T-helper 2 cell treated with Interferon-gamma antibody and Interleukin-4, amounts not matched to agents 5 μg/mL and 100 μg/mL, for 36 hours (primary cell): ENCODE results near the gene MANF.
A peak's percentile ranks its signal among the peaks of the same experiment; 100 is the strongest.
"Not testable (repeated sequence)": the region's sequence is repeated elsewhere in the genome, so short reads cannot be mapped to it uniquely, and the experiment has no call there.

ENCODE experiments used
- DNase-seq: peaks from one replicate; pipeline ENCODE4 v3.0.0; 2021; ENCODE audit warnings: low spot score
- H3K27ac Mint-ChIP-seq: one replicate; pipeline ENCODE4 v1.8.0; 2021; ENCODE audit warnings: mild to moderate bottlenecking, mixed read lengths
- H3K27me3 Mint-ChIP-seq: one replicate; pipeline ENCODE4 v1.8.0; 2021; ENCODE audit warnings: low read depth, mixed read lengths
- H3K36me3 Mint-ChIP-seq: one replicate; pipeline ENCODE4 v1.8.0; 2021; ENCODE audit warnings: low read depth, mixed read lengths
- H3K4me1 Mint-ChIP-seq: one replicate; pipeline ENCODE4 v1.8.0; 2021; ENCODE audit warnings: low read depth, mixed read lengths
- H3K4me3 Mint-ChIP-seq: one replicate; pipeline ENCODE4 v1.8.0; 2022; ENCODE audit warnings: mild to moderate bottlenecking, moderate library complexity, mixed read lengths
- H3K9me3 Mint-ChIP-seq: one replicate; pipeline ENCODE4 v1.8.0; 2021; ENCODE audit warnings: mixed read lengths

Gene MANF

DNA sequence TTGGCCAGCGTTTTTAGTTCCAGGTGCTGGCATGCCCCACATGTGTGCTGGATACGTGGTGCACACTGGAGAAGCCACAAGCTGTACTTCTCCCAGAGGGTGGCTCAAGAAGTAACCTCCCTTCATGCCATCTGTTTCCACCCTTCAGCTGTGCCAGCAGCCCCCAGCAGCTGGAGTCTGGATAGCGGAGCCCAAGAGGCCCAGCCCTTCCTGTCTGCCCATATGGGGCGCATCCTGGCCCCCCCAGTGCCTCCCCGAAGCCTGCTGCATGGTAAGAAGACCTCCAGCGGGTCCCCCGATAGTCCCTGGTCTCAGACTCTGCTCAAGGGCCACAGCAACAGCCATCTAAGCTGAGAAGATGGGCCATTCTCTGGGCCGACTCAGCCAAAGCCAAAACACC is 5.8 kb upstream of the MANF start:
- no peaks in the 10 kb centered on the region for H3K27me3 Mint-ChIP-seq
- no peaks in the 10 kb centered on the region for H3K9me3 Mint-ChIP-seq
- peaks cover 16% of the 10 kb centered on the region for H3K4me1 Mint-ChIP-seq
- no peak for DNase-seq
- no peak overlapping the region for H3K4me3 Mint-ChIP-seq
- no peak overlapping the region for H3K27ac Mint-ChIP-seq
- H3K36me3 Mint-ChIP-seq: peaks cover 7% of the 10 kb centered on the region

DNA sequence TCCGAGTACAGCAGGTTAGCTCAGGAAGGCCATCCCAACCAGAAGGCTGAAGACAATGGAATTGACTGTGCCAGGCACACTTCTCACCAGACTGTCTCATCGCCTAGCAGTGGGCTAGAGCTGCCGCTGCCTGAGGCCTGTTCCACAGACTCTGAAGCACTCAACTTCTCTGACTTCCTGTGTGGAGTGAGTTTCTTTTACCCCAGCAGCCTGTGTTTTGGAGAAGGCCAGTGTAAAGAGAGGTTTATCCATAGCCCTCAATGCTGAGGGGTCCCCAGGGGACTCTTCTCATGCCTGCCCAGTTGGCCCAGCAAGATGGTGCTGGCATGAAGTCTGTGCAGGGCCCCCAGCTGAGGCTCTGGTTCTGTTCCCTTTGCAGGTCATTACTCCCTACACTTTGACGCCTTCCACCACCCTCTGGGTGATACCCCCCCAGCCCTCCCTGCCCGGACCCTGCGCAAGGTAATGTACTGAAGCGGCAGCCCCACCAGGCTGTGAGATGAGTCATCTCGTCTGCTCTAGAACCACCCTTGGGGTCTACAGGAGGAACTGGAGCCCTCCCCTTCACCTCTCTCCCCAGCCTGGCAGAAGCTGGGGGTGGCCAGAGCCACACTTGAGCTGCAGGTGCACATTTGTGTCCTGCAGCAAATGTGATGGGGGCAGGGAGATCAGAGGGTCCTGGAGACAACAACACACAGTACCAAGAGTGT is 5.2 kb upstream of the MANF start:
- DNase-seq: no peak
- Mint-ChIP-seq H3K9me3 (no peaks in the 10 kb centered on the region), H3K36me3 (peaks cover 12% of the 10 kb centered on the region), H3K27me3 (no peaks in the 10 kb centered on the region), H3K27ac (no peak overlapping the region), H3K4me1 (peaks cover 16% of the 10 kb centered on the region), H3K4me3 (no peak overlapping the region)

DNA sequence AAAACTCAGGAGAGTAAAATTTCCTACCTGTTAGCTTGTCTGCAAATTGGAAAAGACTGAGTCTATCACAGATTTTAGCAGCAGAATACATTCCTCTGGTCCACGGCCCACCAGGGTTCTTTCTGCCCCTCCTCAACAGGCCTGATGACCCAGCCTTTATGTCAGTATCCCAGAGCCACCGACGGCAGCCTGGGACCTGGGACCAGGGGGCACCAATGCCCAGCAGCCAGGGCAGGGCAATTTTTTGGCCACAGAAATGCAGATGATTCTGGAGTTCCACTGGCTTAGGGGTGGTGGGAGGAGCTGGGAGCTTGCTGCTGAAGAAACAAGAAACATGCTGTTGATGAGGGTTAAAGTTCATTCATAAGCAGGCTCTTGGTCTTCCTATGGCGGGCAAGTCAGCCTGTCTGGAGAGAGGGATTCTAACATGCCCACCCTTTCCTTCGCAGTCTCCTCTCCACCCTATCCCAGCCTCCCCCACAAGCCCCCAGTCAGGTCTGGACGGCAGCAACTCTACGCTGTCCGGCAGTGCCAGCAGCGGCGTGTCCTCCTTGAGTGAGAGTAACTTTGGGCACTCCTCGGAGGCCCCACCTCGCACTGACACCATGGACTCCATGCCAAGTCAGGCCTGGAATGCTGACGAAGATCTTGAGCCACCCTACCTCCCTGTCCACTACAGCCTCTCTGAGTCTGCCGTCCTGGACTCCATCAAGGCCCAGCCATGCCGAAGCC is 4.3 kb upstream of the MANF start:
- Mint-ChIP-seq H3K27ac (no peak overlapping the region), H3K36me3 (peaks cover 16% of the 10 kb centered on the region), H3K4me3 (no peak overlapping the region), H3K4me1 (peaks cover 16% of the 10 kb centered on the region), H3K27me3 (no peaks in the 10 kb centered on the region), H3K9me3 (no peaks in the 10 kb centered on the region)
- DNase-seq: no peak

DNA sequence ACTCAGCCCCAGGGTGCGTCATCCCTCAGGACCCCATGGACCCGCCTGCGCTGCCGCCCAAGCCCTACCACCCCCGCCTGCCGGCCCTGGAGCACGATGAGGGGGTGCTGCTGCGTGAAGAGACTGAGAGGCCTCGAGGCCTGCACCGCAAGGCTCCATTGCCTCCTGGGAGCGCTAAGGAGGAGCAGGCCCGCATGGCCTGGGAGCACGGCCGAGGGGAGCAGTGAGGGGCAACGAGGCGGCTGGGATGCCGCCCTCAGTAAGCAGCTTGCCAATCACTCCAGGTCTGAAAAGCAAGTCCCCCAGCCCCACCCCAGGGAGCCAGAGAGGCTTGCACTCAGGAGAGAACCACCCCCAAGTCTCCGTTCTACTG is 3.8 kb upstream of the MANF start:
- no peak overlapping the region for H3K4me3 Mint-ChIP-seq
- no peaks in the 10 kb centered on the region for H3K27me3 Mint-ChIP-seq
- DNase-seq: no peak
- H3K36me3 Mint-ChIP-seq: peaks cover 21% of the 10 kb centered on the region
- no peaks in the 10 kb centered on the region for H3K9me3 Mint-ChIP-seq
- H3K4me1 Mint-ChIP-seq: peaks cover 18% of the 10 kb centered on the region
- no peak overlapping the region for H3K27ac Mint-ChIP-seq

DNA sequence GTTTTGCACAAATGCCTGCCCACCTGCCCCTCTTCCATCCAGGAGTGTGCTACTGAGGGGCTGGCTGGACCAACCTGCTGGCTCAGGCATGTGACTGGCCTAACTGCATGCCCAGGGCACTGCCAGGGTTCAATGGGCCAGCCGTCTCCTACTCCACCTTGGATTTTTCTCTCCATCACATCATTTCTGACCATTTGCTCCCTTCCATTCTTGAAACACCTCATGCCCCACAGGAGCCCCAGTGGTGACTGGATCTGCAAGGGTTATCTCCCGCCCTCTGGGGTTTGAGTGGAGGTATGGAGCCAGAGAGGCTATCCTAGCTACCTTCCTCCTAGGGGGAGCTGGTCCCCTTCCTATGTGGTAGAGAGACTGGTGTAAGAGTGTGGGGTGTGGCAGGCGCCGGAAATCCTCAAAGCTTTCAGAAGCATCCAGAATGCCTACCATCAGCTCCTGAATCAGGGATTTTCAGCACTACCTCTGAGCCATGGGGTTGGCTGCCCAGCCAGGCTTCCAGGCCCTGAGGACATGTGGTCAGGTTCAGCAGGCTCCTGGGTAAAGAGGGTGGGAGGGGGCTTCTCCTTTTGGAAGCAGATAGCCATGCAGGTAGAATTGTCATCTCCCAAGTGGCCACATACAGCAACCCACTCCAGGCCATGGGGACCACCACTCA is 2.9 kb upstream of the MANF start:
- DNase-seq: no peak
- H3K9me3 Mint-ChIP-seq: no peaks in the 10 kb centered on the region
- no peaks in the 10 kb centered on the region for H3K27me3 Mint-ChIP-seq
- H3K27ac Mint-ChIP-seq: no peak overlapping the region
- H3K4me1 Mint-ChIP-seq: peaks cover 23% of the 10 kb centered on the region
- H3K4me3 Mint-ChIP-seq: no peak overlapping the region
- peaks cover 28% of the 10 kb centered on the region for H3K36me3 Mint-ChIP-seq

DNA sequence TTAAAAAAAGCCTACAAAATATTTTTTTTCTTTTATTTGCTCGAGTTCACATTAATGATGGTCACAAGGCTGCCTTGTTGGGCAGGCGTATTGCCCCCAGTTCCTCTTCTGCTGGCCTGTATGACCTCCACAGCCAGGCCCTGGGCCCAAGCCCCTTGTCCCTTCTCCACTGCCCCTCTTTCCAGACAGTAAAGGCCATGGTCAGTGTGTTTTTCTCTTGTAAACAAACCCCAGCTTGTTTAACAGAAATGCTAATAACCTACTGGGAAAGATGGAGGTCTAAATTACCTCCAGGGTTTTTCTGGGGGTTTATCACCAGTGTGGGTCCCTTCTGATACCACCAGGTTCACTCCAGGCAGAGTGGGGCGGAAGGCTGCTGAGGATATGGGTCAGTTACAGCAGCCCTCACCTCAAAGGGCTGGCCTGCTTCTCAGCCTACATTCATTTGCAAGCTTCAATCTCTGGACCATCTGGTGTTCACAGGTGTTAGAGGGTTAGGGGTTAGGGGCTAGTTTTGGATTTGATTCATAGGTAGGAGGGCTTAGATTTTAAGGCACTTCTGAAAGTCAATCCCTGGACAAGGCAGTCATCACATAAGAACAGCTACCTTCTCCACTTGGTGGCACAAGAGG is 2.0 kb upstream of the MANF start:
- Mint-ChIP-seq H3K27ac (peak overlapping the region; percentile 52), H3K36me3 (peaks cover 35% of the 10 kb centered on the region), H3K9me3 (no peaks in the 10 kb centered on the region), H3K4me3 (peak overlapping the region; percentile 98), H3K4me1 (peaks cover 31% of the 10 kb centered on the region), H3K27me3 (no peaks in the 10 kb centered on the region)
- no peak for DNase-seq

DNA sequence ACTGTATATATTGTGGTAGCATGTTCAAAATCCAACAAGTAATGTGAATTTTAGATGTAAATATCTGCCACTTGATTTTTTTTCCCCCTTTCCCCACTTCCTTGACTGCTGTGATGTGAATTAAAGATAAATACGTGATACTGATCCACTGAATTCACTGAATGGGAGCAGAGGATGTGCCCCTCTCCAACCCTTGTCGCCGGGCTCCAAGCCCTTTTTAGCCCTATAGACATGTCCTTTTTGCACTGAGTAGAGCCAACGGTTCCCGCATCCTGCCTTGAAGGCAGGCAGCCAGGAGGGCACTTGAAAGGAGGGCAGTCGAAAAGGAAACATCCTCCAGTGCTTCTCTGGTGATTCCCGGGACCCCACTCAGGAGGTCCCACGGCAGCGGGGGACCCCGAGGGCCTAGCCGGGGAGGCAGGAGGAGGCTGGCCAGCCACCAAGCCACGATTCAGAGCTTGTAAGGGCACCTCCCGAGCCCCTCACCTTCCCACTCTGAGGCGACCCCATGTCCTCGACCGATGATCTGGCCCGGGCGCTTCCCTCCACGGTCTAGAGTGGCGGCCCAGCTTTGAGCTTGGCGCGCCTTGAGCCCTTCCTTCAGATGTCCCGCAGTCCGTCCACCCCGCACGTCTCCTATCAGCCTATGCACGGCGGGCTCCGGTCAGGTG is 901 bp upstream of the MANF start:
- no peaks in the 10 kb centered on the region for H3K27me3 Mint-ChIP-seq
- H3K36me3 Mint-ChIP-seq: peaks cover 44% of the 10 kb centered on the region
- H3K9me3 Mint-ChIP-seq: no peaks in the 10 kb centered on the region
- H3K4me3 Mint-ChIP-seq: peak overlapping the region; percentile 98
- peak overlapping the region; percentile 98 for H3K27ac Mint-ChIP-seq
- DNase-seq: peak; percentile 26
- peaks cover 32% of the 10 kb centered on the region for H3K4me1 Mint-ChIP-seq

DNA sequence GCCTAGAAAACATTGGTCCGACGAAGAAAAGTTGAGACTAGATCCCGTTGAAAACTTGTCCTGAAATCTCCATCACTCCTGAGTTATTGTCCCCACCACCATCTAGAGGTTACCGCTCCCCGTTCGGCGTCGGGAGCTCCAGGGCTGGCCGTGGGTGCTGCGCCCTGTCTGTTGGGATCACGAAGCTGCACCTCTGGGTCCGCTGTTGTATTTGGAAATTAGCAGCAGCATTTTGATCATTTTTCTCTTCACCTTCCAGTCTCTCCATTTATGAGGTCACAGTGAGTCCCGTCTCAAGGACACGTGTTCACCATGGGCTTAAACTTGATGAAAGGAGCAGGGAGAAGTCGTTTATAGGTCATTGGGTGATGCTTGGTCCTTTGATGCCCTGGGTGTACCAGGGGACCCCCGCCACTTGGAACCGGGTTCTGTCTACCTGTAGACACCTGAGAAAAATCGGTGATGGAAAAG is 565 bp downstream of the MANF start:
- Mint-ChIP-seq H3K4me1 (peaks cover 43% of the 10 kb centered on the region), H3K4me3 (peak overlapping the region; percentile 98), H3K27me3 (no peaks in the 10 kb centered on the region), H3K36me3 (peaks cover 58% of the 10 kb centered on the region), H3K9me3 (no peaks in the 10 kb centered on the region), H3K27ac (peak overlapping the region; percentile 87)
- no peak for DNase-seq

DNA sequence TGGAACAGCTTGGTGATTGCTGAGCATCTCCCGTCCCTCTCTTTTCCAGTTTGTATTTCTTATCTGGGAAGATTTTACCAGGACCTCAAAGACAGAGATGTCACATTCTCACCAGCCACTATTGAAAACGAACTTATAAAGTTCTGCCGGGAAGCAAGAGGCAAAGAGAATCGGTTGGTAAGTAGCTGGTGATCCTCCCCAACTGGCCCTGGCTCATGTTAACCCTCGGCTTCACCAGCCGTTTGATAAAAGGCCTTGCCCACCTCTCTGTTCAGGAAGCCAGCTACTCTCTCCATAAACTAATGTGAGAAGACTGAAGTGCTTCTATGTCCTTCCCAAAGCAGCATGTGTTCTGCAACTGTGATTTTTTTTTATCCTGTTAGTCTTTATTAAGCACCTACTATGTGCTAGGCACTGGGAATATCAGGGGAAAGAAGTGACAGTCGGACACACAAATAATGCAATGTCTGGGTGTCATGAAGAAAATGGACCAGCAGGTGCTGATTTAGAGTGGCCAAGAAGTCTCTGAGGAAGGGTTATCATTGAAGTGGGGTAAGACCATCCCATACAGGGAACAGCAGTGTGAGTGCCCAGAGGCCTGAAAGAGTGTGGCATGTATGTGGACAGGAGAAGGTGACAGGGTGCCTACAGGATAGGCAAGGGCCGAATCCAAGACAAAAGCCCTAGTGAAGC is 1.2 kb downstream of the MANF start:
- no peaks in the 10 kb centered on the region for H3K27me3 Mint-ChIP-seq
- peaks cover 58% of the 10 kb centered on the region for H3K36me3 Mint-ChIP-seq
- peak overlapping the region; percentile 98 for H3K4me3 Mint-ChIP-seq
- DNase-seq: no peak
- peak overlapping the region; percentile 87 for H3K27ac Mint-ChIP-seq
- H3K4me1 Mint-ChIP-seq: peaks cover 46% of the 10 kb centered on the region
- H3K9me3 Mint-ChIP-seq: no peaks in the 10 kb centered on the region

DNA sequence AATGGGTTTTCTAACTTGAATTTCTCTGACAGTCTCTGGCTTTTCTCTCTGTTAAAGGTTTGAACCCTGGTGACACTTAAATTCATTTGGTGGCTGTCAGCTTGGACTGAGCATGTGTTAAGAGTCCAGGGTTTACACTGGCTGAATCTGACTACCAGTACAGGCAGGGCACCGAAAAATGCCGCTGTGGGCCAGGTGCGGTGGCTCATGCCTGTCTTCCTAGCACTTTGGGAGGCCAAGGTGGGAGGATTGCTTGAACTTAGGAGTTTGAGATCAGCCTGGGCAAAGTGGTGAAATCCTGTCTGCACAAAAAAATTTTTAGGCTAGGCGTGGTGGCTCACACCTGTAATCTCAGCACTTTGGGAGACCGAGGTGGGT is 1.8 kb downstream of the MANF start:
- Mint-ChIP-seq H3K27me3 (no peaks in the 10 kb centered on the region), H3K4me3 (peak overlapping the region; percentile 98), H3K4me1 (peaks cover 46% of the 10 kb centered on the region), H3K36me3 (peaks cover 58% of the 10 kb centered on the region), H3K27ac (no peak overlapping the region), H3K9me3 (no peaks in the 10 kb centered on the region)
- DNase-seq: no peak

DNA sequence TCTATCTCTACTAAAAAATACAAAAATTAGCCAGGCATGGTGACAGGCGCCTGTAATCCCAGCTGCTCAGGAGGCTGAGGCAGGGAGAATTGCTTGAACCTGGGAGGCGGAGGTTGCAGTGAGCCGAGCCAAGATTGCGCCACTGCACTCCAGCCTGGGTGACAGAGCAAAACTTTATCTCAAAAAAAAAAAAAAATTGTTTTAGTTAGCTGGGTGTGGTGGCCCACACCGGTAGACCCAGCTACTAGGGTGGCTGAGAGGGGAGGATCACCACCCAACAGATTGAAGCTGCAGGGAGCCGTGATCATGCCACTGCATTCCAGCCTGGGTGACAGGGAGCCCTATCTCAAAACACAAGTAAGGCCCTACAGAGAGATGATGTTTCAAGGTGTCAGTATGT is 2.2 kb downstream of the MANF start:
- H3K36me3 Mint-ChIP-seq: peaks cover 59% of the 10 kb centered on the region
- not testable (repeated sequence) for H3K27me3 Mint-ChIP-seq, H3K9me3 Mint-ChIP-seq, H3K27ac Mint-ChIP-seq, DNase-seq
- H3K4me3 Mint-ChIP-seq: peak overlapping the region; percentile 98
- H3K4me1 Mint-ChIP-seq: peaks cover 46% of the 10 kb centered on the region

DNA sequence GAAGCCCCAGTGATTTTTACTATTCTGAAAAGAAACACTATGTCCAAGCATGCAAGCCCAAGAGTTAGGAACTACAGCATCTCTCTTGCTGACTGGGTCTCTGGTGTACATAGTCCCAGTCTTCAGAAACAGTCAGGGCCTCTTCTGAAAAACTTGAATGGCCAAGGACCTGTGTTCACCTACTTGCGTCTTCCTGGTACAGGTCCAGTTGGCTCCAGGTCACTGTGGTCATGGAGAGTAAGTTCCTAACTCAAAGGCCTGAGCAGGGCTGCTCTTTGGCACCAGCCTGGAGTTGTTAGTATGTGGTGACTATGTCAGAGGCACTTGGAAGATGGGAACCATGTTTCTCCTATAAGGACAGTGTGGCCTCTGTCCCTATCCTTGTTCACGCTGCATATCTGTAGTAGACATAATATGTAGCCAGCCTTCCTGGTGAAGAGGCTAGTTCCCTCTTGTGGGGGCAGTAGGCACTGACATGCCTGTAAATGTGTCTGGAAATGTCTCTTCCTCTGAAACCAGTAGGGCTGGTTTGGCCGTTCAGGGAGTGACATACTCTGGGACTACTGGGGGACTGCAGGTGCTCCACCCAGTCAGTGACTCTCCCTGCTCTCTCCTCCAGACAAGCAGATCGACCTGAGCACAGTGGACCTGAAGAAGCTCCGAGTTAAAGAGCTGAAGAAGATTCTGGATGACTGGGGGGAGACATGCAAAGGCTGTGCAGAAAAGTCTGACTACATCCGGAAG is 3.4 kb downstream of the MANF start:
- Mint-ChIP-seq H3K4me3 (peak overlapping the region; percentile 56), H3K27me3 (no peaks in the 10 kb centered on the region), H3K27ac (peak overlapping the region; percentile 41), H3K4me1 (peaks cover 44% of the 10 kb centered on the region), H3K9me3 (no peaks in the 10 kb centered on the region), H3K36me3 (peaks cover 68% of the 10 kb centered on the region)
- DNase-seq: no peak
